HFFc6 (cell line): ENCODE results near the gene LRRC4B. TPM values are rescaled to one million over a fixed set of nuclear protein-coding genes. Genes with fewer than 3 reads are reported as not detected.

ENCODE experiments used
- DNase-seq: peaks from one replicate; pipeline ENCODE4 v3.0.0-alpha.2; 2018
- H3K27ac Mint-ChIP-seq: 2 replicates; pipeline ENCODE4 v1.8.0; 2020; ENCODE audit warnings: mild to moderate bottlenecking, mixed read lengths
- H3K27me3 Mint-ChIP-seq: 2 replicates; pipeline ENCODE4 v1.8.0; 2021; ENCODE audit warnings: mild to moderate bottlenecking, moderate library complexity, mixed read lengths; ENCODE audit not compliant: insufficient read depth
- H3K36me3 Mint-ChIP-seq: 2 replicates; pipeline ENCODE4 v1.8.0; 2021; ENCODE audit warnings: low read depth, mixed read lengths
- H3K4me1 Mint-ChIP-seq: 2 replicates; pipeline ENCODE4 v1.8.0; 2020; ENCODE audit warnings: low read depth, mixed read lengths
- H3K4me3 Mint-ChIP-seq: 2 replicates; pipeline ENCODE4 v1.8.0; 2020; ENCODE audit warnings: mild to moderate bottlenecking, moderate library complexity, mixed read lengths
- H3K9me3 Mint-ChIP-seq: 2 replicates; pipeline ENCODE4 v1.8.0; 2020; ENCODE audit warnings: mild to moderate bottlenecking, mixed read lengths
- CTCF ChIP-seq: fragments of 200-600 bp; sonication (generic); IDR thresholded peaks from 2 replicates; pipeline ENCODE4 v1.5.0; 2021; ENCODE audit warnings: antibody characterized with exemption, mild to moderate bottlenecking
- total RNA-seq, 6 experiments: library from RNA; stranded (reverse); fragmentation: NEBNext Ultra II Directional; extraction: Animal tissue kit (Norgen Biotek cat#: 25700); gene quantifications; 2 replicates in 1 of 6; 3 replicates in 5 of 6; pipeline ENCODE4 v1.2.3, GENCODE V29; 2021

LRRC4B gene
- total RNA-seq, 6 experiments from 2014 or later, result 0.07 to 0.14 (median 0.08) TPM

- H3K4me1 Mint-ChIP-seq, result no peaks in the 10 kb centered on the region
- DNase-seq, result no peak
- H3K27me3 Mint-ChIP-seq, result peaks cover 14% of the 10 kb centered on the region
- H3K4me3 Mint-ChIP-seq, result no peak overlapping the region
- H3K36me3 Mint-ChIP-seq, result peaks cover 27% of the 10 kb centered on the region
- peaks cover 8% of the 10 kb centered on the region for H3K9me3 Mint-ChIP-seq
- no peak overlapping the region for H3K27ac Mint-ChIP-seq
- no peak for TF ChIP-seq CTCF
Observed at GRCh38 chr19:50482916-50483315, 85.3 kb downstream of the LRRC4B start.

- H3K27ac Mint-ChIP-seq, result no peak overlapping the region
- TF ChIP-seq CTCF, result no peak
- no peak for DNase-seq
- H3K27me3 Mint-ChIP-seq, result peaks cover 10% of the 10 kb centered on the region
- peaks cover 8% of the 10 kb centered on the region for H3K9me3 Mint-ChIP-seq
- H3K4me3 Mint-ChIP-seq, result no peak overlapping the region
- H3K36me3 Mint-ChIP-seq, result peaks cover 27% of the 10 kb centered on the region
- peaks cover 4% of the 10 kb centered on the region; the same call in 1 of the 2 replicates for H3K4me1 Mint-ChIP-seq
Observed at GRCh38 chr19:50482271-50482855, 85.9 kb downstream of the LRRC4B start.

- peaks cover 19% of the 10 kb centered on the region for H3K36me3 Mint-ChIP-seq
- peaks cover 7% of the 10 kb centered on the region; the same call in 1 of the 2 replicates for H3K4me1 Mint-ChIP-seq
- DNase-seq, result no peak
- H3K27me3 Mint-ChIP-seq, result peaks cover 4% of the 10 kb centered on the region; the same call in 1 of the 2 replicates
- TF ChIP-seq CTCF, result no peak
- no peak overlapping the region for H3K27ac Mint-ChIP-seq
- H3K4me3 Mint-ChIP-seq, result no peak overlapping the region
- H3K9me3 Mint-ChIP-seq, result peaks cover 2% of the 10 kb centered on the region
Observed at GRCh38 chr19:50481351-50482149, 86.7 kb downstream of the LRRC4B start.

GRCh38 chr19:50480281-50481111 is 87.7 kb downstream of the LRRC4B start:
- no peak for TF ChIP-seq CTCF
- peaks cover 12% of the 10 kb centered on the region for H3K36me3 Mint-ChIP-seq
- no peak overlapping the region for H3K4me3 Mint-ChIP-seq
- H3K27me3 Mint-ChIP-seq, result peaks cover 4% of the 10 kb centered on the region; the same call in 1 of the 2 replicates
- no peak overlapping the region for H3K27ac Mint-ChIP-seq
- H3K4me1 Mint-ChIP-seq, result peaks cover 7% of the 10 kb centered on the region; the same call in 1 of the 2 replicates
- H3K9me3 Mint-ChIP-seq, result no peaks in the 10 kb centered on the region
- no peak for DNase-seq

GRCh38 chr19:50479761-50480251 is 88.4 kb downstream of the LRRC4B start:
- peaks cover 8% of the 10 kb centered on the region for H3K36me3 Mint-ChIP-seq
- H3K4me3 Mint-ChIP-seq, result no peak overlapping the region
- H3K27me3 Mint-ChIP-seq, result peaks cover 4% of the 10 kb centered on the region
- H3K4me1 Mint-ChIP-seq, result peaks cover 7% of the 10 kb centered on the region; the same call in 1 of the 2 replicates
- no peak for DNase-seq
- H3K27ac Mint-ChIP-seq, result no peak overlapping the region
- TF ChIP-seq CTCF, result no peak
- H3K9me3 Mint-ChIP-seq, result no peaks in the 10 kb centered on the region
